Superior temporal gyrus (tissue), 1 donor: ENCODE data around the gene RPL13A.

ENCODE experiments used
- DNase-seq: peaks from one replicate; pipeline ENCODE4 v3.0.0-alpha.2; 2016; ENCODE audit errors: extremely low spot score

The RPL13A gene

GRCh38 chr19:49481020-49481683 lies 6.3 kb upstream of the RPL13A start:
- no peak for DNase-seq

- no peak for DNase-seq
Observed at GRCh38 chr19:49486232-49486631, 1.2 kb upstream of the RPL13A start.

GRCh38 chr19:49486710-49487276 lies 615 bp upstream of the RPL13A start:
- no peak for DNase-seq

- DNase-seq, result no peak
Observed at GRCh38 chr19:49488046-49488862, 846 bp downstream of the RPL13A start.

- no peak for DNase-seq
Observed at GRCh38 chr19:49488863-49489537, 1.6 kb downstream of the RPL13A start.

GRCh38 chr19:49489601-49490167 lies 2.3 kb downstream of the RPL13A start:
- DNase-seq, result no peak

- DNase-seq, result no peak
Observed at GRCh38 chr19:49490287-49491029, 3.0 kb downstream of the RPL13A start.

- no peak for DNase-seq
Observed at GRCh38 chr19:49491030-49491803, 3.8 kb downstream of the RPL13A start.

GRCh38 chr19:49491804-49492572 lies 4.6 kb downstream of the RPL13A start:
- DNase-seq, result no peak

- no peak for DNase-seq
Observed at GRCh38 chr19:49492573-49493405, 5.4 kb downstream of the RPL13A start.

GRCh38 chr19:49496574-49497008 lies 9.2 kb downstream of the RPL13A start:
- peak; percentile 27 for DNase-seq

GRCh38 chr19:49497047-49497788 lies 9.8 kb downstream of the RPL13A start:
- DNase-seq, result no peak

- DNase-seq, result no peak
Observed at GRCh38 chr19:49497789-49498103, 10.3 kb downstream of the RPL13A start.

GRCh38 chr19:49498475-49498874 lies 11.1 kb downstream of the RPL13A start:
- DNase-seq, result no peak

- DNase-seq, result no peak
Observed at GRCh38 chr19:49499030-49499670, 11.7 kb downstream of the RPL13A start.

- DNase-seq, result no peak
Observed at GRCh38 chr19:49502866-49503581, 15.6 kb downstream of the RPL13A start.

- DNase-seq, result no peak
Observed at GRCh38 chr19:49503582-49503962, 16.2 kb downstream of the RPL13A start.
